Measurements from ENCODE around the gene ACLY. TPM values are rescaled to one million over a fixed set of nuclear protein-coding genes. Genes with fewer than 3 reads are reported as not detected.

The ACLY gene
- total RNA-seq, 1 experiment from 2014 or later, result 350 TPM

DNA sequence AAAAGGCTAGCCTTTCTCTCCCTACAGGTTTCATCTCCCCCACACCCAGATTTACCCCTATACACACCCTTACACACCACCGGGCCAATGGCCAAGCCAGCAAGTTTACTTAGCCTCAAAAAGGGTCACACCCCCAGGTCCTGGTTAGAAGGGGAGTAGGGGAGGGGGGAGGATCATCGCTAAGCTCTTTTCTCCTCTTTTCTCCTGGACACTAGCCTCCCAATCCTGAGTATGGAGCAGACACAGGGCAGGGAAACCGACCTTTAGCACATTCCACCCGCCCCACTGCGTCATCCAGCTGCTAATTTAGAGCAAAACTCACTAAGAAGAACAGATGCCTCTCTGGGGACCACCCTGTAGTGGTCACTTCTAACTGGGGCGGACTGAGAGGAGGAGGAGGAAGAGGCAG lies 4.4 kb downstream of the ACLY start:
- peak overlapping the region; percentile 94 for H3K27ac Mint-ChIP-seq
- ChIA-PET CTCF (interaction anchor here (0.6 to 8.6 kb wide), 5 partner anchors 16 to 114 kb away, joined by 3 to 134 read pairs (median 3); partner anchors contain the start of genes DNAJC7 and ODAD4), POLR2A (interaction anchor here (1.3 kb wide), 1 partner anchor 18 kb away, joined by 3 read pairs; no protein-coding TSS in a partner anchor)
- ATAC-seq (no peak), DNase-seq (ENCODE audit: low spot score) (no peak)
- peaks cover 43% of the 10 kb centered on the region for H3K36me3 Mint-ChIP-seq
- no peak overlapping the region for H3K4me3 Mint-ChIP-seq
- no peaks in the 10 kb centered on the region for H3K27me3 Mint-ChIP-seq (ENCODE audit: low read depth)
- TF ChIP-seq, protein P1, sequence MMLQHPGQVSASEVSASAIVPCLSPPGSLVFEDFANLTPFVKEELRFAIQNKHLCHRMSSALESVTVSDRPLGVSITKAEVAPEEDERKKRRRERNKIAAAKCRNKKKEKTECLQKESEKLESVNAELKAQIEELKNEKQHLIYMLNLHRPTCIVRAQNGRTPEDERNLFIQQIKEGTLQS (CRISPR knock-in tag; conservative IDR thresholded peaks at IDR 0.05), result no peak
- TF ChIP-seq GABPB1 (CRISPR knock-in tag; IDR thresholded peaks at IDR 0.05), result 0 out of 2 replicates have a peak, but pooled peaks have one; percentile 12
- H3K9me3 Mint-ChIP-seq, result no peaks in the 10 kb centered on the region
- H3K4me1 Mint-ChIP-seq, result peaks cover 41% of the 10 kb centered on the region

DNA sequence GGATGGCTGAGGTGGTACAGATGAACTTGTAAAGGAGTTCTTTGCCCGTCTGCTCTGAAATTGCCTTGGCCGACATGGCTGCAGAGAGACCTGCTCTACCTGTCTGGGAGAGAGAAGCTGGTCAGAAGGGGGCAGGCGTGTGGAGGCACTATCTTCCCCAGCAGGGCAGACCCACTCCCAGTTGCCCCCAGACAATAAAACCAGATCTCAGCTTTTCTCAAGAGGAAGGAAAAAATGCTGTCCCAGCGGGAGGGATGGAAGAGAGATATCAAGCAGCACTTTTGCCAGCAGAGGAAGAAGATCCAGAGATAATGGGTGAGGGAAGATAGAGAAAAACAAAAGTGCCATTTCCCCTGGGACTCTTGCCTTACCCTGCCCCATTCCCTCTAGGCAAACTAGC lies 5.0 kb downstream of the ACLY start:
- H3K4me1 Mint-ChIP-seq, result peaks cover 41% of the 10 kb centered on the region
- H3K4me3 Mint-ChIP-seq, result no peak overlapping the region
- no peaks in the 10 kb centered on the region for H3K27me3 Mint-ChIP-seq (ENCODE audit: low read depth)
- ChIA-PET CTCF (interaction anchor here (0.7 to 8.6 kb wide), 3 partner anchors 17 to 65 kb away, joined by 3 to 134 read pairs (median 21); partner anchors contain the start of gene ODAD4), POLR2A (interaction anchor here (1.3 kb wide), 1 partner anchor 17 kb away, joined by 3 read pairs; no protein-coding TSS in a partner anchor)
- peak; percentile 69; the same call in 1 of the 2 replicates for TF ChIP-seq ZNF121 (CRISPR knock-in tag; IDR thresholded peaks at IDR 0.05)
- TF ChIP-seq, protein P2, sequence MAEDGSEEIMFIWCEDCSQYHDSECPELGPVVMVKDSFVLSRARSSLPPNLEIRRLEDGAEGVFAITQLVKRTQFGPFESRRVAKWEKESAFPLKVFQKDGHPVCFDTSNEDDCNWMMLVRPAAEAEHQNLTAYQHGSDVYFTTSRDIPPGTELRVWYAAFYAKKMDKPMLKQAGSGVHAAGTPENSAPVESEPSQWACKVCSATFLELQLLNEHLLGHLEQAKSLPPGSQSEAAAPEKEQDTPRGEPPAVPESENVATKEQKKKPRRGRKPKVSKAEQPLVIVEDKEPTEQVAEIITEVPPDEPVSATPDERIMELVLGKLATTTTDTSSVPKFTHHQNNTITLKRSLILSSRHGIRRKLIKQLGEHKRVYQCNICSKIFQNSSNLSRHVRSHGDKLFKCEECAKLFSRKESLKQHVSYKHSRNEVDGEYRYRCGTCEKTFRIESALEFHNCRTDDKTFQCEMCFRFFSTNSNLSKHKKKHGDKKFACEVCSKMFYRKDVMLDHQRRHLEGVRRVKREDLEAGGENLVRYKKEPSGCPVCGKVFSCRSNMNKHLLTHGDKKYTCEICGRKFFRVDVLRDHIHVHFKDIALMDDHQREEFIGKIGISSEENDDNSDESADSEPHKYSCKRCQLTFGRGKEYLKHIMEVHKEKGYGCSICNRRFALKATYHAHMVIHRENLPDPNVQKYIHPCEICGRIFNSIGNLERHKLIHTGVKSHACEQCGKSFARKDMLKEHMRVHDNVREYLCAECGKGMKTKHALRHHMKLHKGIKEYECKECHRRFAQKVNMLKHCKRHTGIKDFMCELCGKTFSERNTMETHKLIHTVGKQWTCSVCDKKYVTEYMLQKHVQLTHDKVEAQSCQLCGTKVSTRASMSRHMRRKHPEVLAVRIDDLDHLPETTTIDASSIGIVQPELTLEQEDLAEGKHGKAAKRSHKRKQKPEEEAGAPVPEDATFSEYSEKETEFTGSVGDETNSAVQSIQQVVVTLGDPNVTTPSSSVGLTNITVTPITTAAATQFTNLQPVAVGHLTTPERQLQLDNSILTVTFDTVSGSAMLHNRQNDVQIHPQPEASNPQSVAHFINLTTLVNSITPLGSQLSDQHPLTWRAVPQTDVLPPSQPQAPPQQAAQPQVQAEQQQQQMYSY (CRISPR knock-in tag; IDR thresholded peaks at IDR 0.05), result no peak
- H3K9me3 Mint-ChIP-seq, result no peaks in the 10 kb centered on the region
- H3K27ac Mint-ChIP-seq, result peak overlapping the region; percentile 94
- H3K36me3 Mint-ChIP-seq, result peaks cover 47% of the 10 kb centered on the region
- peak; percentile 29 for DNase-seq (ENCODE audit: low spot score)
- peak; percentile 40 for ATAC-seq

DNA sequence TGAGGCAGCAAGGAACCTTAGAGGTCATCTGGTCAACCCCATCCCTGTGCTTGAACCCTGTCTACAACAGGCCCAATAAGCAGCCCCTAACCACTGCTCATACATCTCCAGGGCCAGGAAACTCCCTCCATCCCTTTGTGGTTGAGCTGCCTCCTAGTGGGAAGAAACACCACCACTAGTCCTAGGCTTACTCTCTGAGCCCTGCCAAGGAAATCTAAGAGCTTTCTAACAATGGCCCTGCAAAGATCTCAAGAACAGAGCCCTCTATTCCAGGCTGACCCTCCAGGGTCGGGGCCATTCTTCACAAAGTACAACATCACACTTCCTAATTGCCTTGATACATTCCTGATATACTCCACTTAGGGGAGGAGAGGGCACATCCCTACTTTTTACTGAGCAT lies 5.8 kb downstream of the ACLY start:
- Mint-ChIP-seq H3K4me3 (no peak overlapping the region), H3K36me3 (peaks cover 56% of the 10 kb centered on the region), H3K27me3 (ENCODE audit: low read depth) (no peaks in the 10 kb centered on the region), H3K27ac (peak overlapping the region; percentile 8; the same call in 1 of the 2 replicates), H3K9me3 (no peaks in the 10 kb centered on the region), H3K4me1 (peaks cover 41% of the 10 kb centered on the region)
- TF ChIP-seq TEAD1 (CRISPR knock-in tag; IDR thresholded peaks at IDR 0.05) (no peak), ZNF121 (CRISPR knock-in tag; IDR thresholded peaks at IDR 0.05) (no peak), ZBTB21 (CRISPR knock-in tag; IDR thresholded peaks at IDR 0.05; ENCODE audit: borderline replicate concordance) (no peak), ZNF232 (CRISPR knock-in tag; IDR thresholded peaks at IDR 0.05) (no peak), ZNF396 (CRISPR knock-in tag; IDR thresholded peaks at IDR 0.05; ENCODE audit: borderline replicate concordance) (no peak), ZNF423 (CRISPR knock-in tag; IDR thresholded peaks at IDR 0.05) (no peak), GABPB1 (CRISPR knock-in tag; IDR thresholded peaks at IDR 0.05) (no peak), NR1H2 (CRISPR knock-in tag; IDR thresholded peaks at IDR 0.05) (no peak), GTF2I (CRISPR knock-in tag; conservative IDR thresholded peaks at IDR 0.05) (no peak), JAZF1 (CRISPR knock-in tag; IDR thresholded peaks at IDR 0.05) (no peak), OVOL2 (CRISPR knock-in tag; IDR thresholded peaks at IDR 0.05; ENCODE audit: borderline replicate concordance) (no peak), ZNF317 (CRISPR knock-in tag; IDR thresholded peaks at IDR 0.05; ENCODE audit: borderline replicate concordance, low read depth) (no peak)
- TF ChIP-seq, protein P3, sequence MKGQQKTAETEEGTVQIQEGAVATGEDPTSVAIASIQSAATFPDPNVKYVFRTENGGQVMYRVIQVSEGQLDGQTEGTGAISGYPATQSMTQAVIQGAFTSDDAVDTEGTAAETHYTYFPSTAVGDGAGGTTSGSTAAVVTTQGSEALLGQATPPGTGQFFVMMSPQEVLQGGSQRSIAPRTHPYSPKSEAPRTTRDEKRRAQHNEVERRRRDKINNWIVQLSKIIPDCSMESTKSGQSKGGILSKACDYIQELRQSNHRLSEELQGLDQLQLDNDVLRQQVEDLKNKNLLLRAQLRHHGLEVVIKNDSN (CRISPR knock-in tag; IDR thresholded peaks at IDR 0.05), result no peak
- TF ChIP-seq, protein P4, sequence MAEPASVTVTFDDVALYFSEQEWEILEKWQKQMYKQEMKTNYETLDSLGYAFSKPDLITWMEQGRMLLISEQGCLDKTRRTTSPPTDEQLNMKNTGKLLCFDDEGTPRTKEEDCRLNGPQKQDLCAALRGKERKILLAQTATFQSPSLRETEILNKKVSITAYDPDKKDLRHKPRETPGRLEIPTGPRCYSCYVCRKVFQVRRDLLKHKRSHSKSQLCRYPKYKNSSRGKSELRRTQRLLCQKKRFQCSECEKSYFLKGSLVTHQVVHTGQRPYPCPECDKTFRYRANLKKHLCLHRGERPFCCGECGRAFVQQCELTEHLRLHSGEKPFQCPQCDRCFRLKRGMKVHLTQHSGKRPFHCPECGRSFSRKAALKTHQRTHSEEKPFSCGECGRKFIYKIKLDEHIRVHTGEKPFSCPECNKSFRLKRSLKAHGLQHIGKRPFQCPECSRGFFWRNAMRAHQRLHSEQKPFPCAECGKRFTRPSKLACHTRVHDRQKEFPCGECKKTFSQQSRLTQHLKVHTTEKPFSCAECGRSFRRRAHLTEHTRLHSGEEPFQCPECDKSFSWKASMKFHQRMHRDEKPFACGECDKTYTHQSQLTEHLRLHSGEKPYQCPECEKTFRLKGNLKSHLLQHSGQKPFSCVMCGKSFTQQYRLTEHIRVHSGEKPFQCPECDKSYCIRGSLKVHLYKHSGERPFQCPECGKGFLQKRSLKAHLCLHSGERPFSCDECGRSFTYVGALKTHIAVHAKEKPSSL (CRISPR knock-in tag; conservative IDR thresholded peaks at IDR 0.05), result no peak
- TF ChIP-seq, protein P5, sequence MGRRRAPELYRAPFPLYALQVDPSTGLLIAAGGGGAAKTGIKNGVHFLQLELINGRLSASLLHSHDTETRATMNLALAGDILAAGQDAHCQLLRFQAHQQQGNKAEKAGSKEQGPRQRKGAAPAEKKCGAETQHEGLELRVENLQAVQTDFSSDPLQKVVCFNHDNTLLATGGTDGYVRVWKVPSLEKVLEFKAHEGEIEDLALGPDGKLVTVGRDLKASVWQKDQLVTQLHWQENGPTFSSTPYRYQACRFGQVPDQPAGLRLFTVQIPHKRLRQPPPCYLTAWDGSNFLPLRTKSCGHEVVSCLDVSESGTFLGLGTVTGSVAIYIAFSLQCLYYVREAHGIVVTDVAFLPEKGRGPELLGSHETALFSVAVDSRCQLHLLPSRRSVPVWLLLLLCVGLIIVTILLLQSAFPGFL (CRISPR knock-in tag; IDR thresholded peaks at IDR 0.05; ENCODE audit: borderline replicate concordance), result no peak
- TF ChIP-seq, protein P6, sequence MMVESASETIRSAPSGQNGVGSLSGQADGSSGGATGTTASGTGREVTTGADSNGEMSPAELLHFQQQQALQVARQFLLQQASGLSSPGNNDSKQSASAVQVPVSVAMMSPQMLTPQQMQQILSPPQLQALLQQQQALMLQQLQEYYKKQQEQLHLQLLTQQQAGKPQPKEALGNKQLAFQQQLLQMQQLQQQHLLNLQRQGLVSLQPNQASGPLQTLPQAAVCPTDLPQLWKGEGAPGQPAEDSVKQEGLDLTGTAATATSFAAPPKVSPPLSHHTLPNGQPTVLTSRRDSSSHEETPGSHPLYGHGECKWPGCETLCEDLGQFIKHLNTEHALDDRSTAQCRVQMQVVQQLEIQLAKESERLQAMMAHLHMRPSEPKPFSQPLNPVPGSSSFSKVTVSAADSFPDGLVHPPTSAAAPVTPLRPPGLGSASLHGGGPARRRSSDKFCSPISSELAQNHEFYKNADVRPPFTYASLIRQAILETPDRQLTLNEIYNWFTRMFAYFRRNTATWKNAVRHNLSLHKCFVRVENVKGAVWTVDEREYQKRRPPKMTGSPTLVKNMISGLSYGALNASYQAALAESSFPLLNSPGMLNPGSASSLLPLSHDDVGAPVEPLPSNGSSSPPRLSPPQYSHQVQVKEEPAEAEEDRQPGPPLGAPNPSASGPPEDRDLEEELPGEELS (CRISPR knock-in tag; IDR thresholded peaks at IDR 0.05), result no peak
- ATAC-seq (no peak), DNase-seq (ENCODE audit: low spot score) (no peak)
- ChIA-PET POLR2A (no interaction called here), CTCF (interaction anchor here (1.0 to 8.6 kb wide), 4 partner anchors 17 to 105 kb away, joined by 3 to 134 read pairs (median 12); partner anchors contain the start of genes DNAJC7, FKBP10 and ODAD4)
